ENCODE results near the gene MAPK4.

GRCh38 chr18:50694147-50694546 lies 134.3 kb downstream of the MAPK4 start:
- no peak for TF ChIP-seq SP1 (IDR thresholded peaks at IDR 0.05)
- TF ChIP-seq NFRKB (IDR thresholded peaks at IDR 0.05): no peak
- TF ChIP-seq TARDBP (IDR thresholded peaks at IDR 0.05): no peak
- TF ChIP-seq LEF1 (IDR thresholded peaks at IDR 0.05; ENCODE audit: borderline replicate concordance): no peak

Measured in HEK293T (cell line).